Measurements from ENCODE around the gene DMPK. TPM values are rescaled to one million over a fixed set of nuclear protein-coding genes. Genes with fewer than 3 reads are reported as not detected.
A peak's percentile ranks its signal among the peaks of the same experiment; 100 is the strongest.
"Not testable (repeated sequence)": the region's sequence is repeated elsewhere in the genome, so short reads cannot be mapped to it uniquely, and the experiment has no call there.

Gene DMPK
- polyA plus RNA-seq, 10 donors, result 173 to 304 (median 270) TPM

DNA sequence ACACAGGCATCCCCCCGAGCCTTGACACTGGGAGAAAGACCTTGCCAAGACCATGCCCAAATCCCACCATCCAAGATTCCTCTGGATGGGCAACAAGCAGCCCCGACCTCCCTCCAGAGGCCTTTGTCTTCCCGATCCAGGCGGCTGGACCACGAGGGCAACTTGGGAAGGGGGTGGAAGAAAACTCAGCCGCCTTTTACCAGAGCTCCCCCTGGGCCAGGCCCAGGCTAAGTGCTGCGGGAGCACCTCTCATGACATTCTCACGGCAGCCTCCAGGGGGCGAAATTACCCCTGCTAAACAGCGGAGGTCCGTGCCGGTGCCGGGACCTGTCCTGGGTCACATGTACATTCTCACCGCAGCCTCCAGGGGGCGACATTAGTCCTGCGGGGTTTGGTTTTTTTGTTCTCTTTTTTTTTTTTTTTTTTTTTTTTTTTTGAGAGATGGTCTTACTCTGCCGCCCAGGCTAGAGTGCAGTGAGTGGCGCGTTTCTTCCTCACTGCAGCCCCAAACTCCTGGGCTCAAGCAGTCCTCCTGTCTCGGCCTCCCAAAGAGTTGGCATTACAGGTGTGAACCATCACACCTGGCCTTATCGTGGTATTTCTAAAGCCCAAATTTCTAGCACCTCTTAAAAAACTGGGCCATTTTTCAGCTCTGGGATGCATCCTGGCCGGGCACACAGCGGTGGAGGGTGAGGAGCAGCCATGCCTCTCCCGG lies 34.9 kb upstream of the DMPK start:
- peak; percentile 88 to 95 (median 92) for DNase-seq

DNA sequence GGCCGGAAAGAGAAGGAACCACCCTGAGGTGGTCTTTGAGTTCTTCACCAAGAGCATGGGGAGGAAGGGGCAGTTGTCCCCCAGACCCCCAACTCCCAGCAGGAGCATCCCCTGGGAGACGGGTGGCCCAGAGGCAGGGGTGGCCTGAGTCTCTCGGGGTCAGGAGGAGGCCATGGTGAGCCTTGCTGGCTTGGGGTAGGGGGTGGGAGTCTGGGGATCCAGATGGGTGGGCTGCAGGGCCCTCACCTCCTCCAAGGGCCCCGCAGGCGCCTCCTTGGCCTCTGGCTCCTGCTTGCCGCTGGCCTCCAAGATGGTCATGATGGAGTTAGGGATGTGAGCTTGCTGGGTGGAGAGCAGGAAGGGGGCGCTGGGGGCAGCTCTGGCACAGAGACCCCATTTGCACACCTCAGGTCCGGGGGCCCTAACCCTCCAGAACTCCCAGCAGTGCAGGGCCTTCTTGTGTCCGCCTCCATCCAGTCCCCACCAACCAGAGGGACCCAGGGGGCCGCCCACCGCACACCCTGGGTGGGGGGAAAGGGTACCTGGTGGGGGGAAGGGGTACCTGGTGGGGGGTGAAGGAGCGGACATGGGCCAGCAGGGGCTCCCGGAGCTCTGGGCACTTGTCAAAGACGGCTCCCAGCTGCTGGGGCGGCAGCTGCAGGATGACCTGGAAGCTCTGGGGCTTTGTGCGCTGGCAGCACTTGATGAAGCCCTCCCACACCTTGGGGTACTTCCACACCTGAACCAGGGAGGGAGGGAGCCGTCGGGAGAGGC lies 34.1 kb upstream of the DMPK start:
- DNase-seq, result peak in 1 of 3 donors; percentile 44

DNA sequence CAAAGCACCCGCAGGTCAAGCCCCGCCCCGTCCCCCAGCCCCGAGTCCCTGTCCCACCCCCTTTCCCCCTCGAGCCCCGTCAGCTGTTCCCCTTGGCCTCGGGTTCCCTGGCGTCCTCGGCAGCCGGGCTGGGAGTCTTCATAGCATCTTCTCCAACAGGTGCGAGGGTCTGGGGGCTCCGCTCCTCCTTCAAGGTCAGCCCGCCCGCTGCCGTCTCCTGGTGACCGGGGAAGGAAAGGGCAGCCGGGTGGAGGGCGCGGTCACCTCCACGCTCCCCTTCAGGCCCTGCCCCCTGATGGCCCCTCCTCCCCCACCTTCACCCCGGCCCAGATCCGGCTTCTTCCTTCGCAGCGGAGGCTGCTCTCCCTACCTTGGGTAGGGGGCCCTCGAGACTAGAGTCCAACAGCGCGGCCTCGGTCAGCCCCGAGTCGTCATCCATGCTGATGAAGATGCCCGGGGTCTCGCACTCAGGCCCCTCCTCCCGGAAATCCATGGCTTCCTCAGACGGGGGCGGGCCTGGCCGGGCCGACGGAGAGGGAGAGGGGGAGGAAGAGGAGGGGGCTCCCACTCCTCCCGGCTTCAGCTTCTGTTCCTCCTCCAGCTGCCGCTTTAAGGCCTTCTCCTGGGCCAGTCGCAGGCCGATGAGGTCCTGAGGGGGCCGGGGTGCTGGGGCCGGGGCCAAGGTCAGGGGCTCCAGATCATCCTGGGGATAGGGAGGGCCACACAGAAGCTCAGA lies 33.4 kb upstream of the DMPK start:
- DNase-seq, result peak in 2 of 3 donors; percentile 59 to 85

DNA sequence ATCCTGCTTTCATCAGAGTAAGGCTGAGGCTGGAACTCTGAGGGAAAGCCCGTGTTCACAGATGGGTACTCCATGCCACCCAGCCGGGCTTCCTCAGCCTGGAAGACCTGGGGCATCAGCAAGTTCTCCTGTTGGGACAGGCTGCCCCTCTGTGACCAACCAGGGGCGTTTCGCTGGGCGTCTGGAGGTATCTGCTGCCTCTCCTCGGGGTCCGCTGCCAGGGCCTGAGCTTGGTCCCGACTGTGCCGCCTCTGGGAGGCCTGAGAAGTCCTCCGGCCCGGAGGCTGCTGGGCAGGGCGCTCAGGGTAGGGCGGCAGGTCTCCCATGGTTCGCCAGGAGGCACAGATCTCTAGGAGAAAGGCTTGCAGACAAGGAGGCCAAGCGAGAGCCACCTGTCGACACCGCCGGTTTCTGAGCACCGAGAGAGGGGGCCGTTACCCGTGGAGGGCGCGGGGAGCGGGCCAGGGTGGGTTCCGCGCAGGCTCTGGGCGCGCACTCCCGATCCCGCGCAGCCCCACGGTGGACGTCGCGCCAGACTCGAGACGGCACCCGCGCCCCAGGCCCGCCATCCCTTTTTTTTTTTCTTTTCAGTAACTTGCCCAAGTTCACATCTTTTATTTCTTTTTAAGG lies 32.7 kb upstream of the DMPK start, which contains the start of gene RSPH6A:
Gene RSPH6A, minus strand, starts transcription at position 458 of the 630 bp plus-strand sequence. Its CDS starts 132 bp downstream, at position 326.
- peak in 1 of 3 donors; percentile 36 for DNase-seq

DNA sequence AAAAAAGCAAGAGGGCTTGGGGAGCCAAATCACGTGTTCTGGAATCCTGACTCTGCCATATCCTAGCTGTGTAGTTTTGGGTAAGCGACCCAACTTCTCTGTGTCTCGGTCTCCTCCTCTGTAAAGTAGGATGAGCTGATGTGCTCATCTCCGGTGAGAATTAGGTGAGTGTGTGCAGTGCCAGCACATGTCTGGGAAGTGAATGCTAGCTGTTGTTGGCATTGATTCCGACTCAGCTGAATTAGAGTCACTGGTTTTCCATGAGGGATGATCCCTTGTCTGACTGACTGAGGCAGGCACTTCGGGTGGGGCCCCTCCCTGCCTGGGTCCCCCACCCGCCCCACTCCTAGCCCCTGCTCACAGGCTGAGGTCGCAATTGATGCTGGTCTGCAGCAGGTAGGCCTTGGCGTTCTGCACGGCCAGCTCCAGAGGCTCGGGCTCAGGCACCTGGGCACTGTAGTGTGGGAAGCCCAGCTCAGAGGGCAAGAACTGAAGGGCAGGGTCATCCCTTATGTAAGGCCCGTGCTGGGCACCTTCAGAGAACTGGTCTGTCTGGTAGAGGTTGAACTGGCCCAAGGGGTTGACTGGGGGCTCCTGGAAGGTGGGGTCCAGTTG lies 32.0 kb upstream of the DMPK start:
- no peak for DNase-seq

DNA sequence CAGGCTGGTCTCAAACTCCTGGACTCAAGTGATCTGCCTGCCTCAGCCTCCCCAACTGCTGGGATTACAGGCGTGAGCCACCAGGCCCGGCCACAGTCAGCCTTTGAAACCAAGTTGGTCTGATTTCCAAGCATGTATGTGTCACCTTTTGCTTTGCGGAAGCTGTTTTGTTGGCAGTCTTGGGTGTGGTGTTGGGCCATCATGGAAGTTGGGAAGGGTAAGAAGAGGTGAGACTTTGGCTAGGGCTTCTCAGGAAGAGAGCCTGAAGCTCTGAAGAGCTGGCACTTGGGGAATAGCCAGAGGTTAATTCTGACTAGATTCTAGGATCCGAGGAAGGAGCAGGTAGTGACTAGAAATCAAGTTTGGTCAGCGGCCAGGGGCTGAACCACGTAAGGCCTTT lies 30.0 kb upstream of the DMPK start:
- DNase-seq, result no peak

DNA sequence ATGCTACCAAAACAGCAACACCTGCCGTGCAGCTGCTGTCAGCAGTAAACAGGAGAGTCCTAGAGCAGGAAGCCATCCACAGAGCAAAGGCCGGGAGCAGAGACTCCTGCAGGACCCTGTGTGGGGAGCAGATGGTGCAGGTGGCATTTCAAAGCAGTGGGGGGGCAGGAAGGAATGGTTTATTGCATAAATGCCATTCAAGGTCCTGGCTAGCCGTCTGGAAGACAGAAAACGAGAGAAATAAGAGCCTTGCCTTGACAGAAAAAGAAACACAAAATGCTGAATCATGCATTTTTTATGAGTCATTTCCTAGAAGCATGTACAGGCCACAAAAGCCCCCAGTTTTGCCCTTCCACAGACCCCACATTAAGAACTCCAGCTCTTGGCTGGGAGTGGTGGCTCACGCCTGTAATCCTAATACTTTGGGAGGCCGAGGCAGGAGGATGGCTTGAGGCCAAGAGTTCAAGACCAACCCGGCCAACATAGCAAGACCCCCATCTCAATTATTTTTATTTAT lies 27.4 kb upstream of the DMPK start:
- peak in 1 of 3 donors; percentile 57 for DNase-seq

DNA sequence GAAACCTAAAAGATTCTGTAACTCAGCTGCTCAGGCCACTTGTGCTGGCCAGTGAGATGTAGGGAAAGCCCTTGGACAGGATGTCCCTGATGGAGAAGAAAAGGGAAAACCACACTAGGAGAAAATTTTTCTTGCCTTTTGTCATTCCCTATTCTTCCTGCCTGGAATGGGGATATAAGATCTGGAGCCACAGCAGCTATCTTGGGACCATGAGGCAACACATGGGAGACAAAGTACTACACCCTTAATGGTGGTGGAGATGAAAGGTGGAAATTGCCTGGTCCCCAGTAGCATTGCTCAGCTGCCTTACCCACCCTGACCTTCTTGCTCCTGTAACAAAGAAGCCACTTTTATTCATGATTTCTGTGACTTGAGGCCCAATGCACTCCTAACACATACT lies 23.4 kb upstream of the DMPK start:
- no peak for DNase-seq

DNA sequence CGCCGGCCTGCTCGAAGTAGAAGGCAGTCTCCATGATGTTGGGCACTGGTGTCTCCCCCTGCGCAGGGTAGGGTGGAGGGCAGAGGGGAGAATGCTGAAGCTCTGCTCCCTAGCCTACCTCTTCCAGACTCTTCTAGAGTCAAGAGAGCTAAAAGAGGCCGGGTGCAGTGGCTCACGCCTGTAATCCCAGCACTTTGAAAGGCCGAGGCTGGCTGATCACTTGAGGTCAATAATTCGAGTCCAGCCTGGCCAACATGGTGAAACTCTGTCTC lies 22.6 kb upstream of the DMPK start:
- DNase-seq, result no peak

DNA sequence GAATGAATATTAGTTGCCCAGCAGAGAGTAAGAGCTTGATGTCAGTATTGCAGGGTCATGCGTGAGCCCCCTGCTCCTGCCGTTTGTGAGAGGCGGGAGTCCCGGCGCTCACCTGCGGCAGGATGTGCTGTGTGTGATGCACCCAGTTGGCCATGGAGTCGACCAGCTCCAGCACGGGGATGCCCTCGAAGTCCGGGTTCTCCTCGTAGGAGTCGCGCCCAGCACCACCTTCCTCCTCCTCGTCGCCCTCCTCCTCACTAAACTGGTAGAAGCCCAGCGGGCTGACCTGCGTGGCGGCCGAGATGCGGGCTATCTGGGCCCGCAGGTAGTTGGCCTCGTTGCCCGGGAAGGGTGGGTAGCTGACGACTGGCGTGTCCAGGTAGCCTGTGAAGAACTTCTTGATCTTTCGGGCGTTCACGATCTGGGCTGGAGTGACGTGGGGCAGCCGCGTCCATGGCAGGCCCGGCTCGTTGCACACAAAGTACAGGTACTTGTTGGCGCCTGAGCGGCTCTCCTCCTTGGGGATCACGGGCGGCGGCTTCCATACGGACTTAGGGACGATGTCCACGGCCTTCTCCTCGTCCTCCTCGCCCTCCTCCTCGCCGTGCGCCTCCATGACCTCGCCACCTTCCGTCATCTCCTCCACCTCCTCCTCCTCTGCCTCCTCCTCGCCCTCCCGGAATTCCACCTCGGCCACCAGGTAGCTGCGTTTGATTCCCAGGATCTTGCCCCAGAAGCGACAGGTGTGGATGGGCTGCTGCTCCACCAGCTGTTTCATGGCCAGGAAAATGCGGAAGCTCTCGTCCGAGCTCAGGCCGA lies 22.1 kb upstream of the DMPK start:
- DNase-seq, result no peak

DNA sequence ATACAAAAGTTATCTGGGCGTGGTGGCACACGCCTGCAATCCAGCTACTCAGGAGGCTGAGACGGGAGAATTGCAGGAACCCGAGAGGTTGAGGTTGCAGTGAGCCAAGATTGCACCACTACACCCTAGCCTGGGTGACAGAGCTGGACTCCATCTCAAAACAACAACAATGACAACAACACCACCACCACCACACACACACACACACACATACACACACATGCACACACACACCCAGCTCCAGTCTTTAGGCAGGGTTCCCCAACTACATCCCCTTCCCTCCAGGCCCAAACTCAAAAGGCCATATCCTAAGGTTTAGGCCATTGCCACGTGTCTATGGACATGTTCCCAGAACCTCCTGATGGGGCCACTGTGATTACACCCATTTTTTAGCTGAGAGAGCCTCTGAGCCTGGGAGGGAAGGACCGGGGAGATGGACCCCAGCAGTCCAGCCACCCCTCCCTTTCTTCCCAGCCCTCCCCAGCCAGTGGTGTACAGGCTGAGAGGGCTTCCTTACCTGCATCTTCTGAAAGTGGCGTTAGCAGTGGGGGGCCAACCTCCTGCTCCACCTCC lies 19.4 kb upstream of the DMPK start:
- no peak for DNase-seq

DNA sequence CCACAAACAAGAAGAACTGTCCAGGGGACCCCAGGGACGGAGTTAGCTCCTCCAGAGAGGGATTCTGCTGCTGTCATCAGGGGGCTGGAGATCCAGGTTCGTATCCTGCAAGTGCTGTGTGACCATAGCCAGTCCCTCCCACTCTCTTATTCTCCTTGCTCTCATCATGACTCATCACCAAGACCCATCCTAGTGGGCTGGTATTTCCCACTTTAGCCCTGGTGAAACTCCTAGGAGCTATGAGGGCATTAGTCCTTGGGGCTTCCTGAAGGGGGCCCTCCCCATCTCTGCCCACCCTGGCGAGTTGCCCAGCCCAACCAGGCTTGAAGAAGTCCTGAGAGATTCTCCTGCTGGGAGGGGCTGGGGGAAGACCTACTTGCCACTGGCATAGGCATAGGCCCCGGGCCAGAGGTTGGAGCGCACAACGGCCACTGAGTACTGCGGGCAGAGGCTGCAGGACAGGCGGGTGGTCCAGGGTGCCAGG lies 17.8 kb upstream of the DMPK start:
- DNase-seq, result no peak

DNA sequence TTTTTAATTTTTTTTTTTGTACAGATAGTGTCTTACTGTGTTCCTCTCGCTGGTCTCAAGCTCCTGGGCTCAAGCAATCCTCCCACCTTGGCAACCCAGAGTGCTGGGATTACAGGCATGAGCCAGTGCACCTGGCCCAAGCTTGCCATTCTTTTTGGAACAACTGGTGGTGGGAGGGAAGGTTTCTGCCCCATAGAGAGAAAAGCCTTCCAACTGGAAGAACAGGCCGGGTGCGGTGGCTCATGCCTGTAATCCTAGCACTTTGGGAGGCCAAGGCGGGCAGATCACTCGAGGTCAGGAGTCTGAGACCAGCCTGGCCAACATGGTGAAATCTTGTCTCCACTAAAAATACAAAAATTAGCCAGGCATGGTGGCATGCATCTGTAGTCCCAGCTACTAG lies 17.3 kb upstream of the DMPK start:
- DNase-seq, result not testable (repeated sequence)

DNA sequence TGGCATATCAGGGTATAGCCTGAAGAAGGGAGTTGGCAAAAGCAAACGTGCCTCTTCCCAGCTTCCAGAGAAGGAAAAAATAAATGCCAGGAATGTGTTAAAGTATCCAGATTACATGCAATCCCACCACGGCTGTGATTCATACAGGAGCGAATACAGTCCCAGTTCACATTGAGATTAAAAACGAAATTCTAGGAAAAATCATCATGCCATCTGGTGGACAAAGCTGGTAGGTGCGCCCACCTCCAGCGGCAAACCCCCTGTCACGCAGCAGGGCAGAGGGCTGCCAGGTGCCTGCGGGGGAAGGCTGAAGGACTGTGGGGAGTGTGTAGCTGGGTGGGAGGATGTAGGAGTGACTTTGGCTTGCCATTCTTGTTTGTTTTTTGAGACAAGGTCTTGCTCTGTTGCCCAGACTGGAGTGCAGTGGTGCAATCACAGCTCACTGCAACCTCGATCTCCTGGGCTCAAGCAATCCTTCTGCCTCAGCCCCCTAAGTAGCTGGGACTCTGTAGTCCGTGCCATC lies 16.8 kb upstream of the DMPK start:
- peak; percentile 68 to 87 (median 73) for DNase-seq

DNA sequence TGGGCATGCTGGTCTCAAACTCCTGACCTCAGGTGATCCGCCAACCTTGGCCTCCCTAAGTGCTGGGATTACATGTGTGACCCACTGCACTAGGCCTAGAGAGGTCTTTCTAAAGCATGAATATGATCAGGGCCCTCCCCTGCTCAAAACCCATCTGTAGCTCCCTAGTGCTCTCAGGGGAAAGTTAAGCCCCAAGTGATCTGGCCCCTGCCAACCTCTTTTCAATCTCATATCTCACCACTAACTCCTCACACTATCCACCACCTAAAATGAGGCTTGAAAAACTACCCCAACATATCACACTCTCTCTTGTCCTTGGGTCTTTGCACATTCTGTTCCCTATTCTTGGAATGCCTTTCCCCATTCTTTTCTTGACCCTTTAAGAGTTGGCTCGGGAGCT lies 12.3 kb upstream of the DMPK start:
- DNase-seq, result no peak

DNA sequence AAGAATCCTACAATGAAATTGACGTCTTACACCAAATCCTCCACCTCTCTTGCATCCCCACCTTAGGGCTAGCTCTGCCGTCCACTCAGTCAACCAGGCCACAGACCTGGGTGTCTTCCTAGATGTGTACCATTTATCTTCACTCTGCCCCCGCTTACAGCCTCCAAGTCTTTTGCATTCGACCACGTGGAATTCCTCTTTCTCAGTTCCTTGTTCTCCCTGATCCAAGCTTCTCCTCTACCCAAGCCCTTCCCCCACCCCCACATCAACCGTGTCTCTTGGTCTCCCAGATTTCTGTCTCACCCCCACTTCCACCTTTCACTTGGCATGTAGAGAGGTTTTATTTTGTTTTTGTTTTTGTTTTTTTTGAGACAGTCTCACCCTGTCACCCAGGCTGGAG lies 11.6 kb upstream of the DMPK start:
- DNase-seq, result no peak

DNA sequence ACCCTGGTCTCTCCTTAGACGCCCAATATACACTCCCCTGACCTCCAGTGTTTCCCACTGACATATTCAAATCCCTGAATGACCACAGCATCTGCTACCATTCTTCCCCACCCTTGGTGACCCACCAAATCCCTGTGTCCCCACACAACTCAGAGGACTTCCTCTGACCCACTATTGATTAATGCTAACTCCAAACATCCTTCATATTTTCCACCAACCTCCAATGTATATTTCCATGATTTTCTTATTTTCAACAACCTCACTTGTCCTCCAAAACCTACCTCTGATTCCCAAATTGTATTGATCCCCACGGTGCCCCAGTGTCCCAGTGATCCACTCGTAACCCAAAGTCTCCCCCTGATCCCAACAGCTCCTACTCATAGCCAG lies 10.9 kb upstream of the DMPK start:
- DNase-seq, result no peak

DNA sequence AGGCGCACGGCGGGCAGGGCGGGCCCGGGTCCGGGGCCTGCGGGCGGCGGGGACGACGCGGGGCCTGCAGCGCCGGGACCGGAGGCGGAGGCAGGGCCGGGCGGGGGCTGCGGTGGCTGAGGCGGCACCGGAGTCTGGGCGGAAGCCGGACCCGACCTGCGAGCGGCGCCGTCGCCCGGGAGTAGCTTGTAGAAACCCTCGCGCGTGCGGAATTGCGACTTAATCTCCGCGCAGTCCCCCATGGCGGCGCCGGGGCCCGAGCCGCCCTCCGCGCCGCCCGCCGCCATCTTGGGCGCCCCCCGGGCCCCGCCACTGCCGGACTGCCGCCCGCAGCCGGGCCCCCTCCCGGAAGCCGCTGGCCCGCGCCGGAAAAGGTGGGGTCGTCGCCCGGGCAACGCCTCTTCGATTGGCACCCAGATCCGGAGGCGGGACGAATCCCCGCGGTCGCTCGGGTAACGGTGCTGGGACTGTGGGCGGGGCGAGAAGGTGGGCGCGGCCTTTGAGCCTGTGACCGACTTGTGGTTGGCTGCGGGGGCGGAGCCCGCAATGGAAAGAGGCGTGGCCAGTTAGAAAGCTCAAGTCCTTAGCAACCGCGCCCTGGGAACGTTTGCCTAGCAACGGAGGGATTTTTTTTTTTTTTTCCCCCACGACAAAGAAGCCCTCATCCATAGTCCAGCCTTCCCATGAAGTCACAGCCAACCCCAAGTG lies 10.3 kb upstream of the DMPK start, which contains the start of gene DMWD:
Gene DMWD, minus strand, starts transcription at position 376 of the 708 bp plus-strand sequence. Its CDS starts 89 bp downstream, at position 287.
- peak; percentile 98 to 100 (median 99) for DNase-seq

Measured in muscle of back (tissue), 11 donors.